H9 (cell line): ENCODE results near the gene F7. TPM values are rescaled to one million over a fixed set of nuclear protein-coding genes. Genes with fewer than 3 reads are reported as not detected.

Source experiments
- DNase-seq: peaks from one replicate; pipeline ENCODE4 v3.0.0-alpha.2; 2017
- H2AFZ ChIP-seq: one replicate; pipeline ENCODE4 v1.6.1; 2013; ENCODE audit warnings: mild to moderate bottlenecking, low read length, control low read depth, moderate library complexity
- H2AK5ac ChIP-seq: 2 replicates; pipeline ENCODE4 v1.6.1; 2013; ENCODE audit warnings: low read length, control low read depth, mixed read lengths; ENCODE audit not compliant: insufficient read length
- H2BK120ac ChIP-seq: one replicate; pipeline ENCODE4 v1.6.1; 2013; ENCODE audit warnings: low read depth, mild to moderate bottlenecking, low read length, control low read depth, inconsistent platforms; ENCODE audit not compliant: poor library complexity, severe bottlenecking
- H2BK12ac ChIP-seq: 2 replicates; pipeline ENCODE4 v1.6.1; 2013; ENCODE audit warnings: low read length, control low read depth, mixed read lengths, low read depth; ENCODE audit not compliant: insufficient read length
- H2BK15ac ChIP-seq: 2 replicates; pipeline ENCODE4 v1.6.1; 2013; ENCODE audit warnings: low read depth, low read length, control low read depth
- H2BK20ac ChIP-seq: one replicate; pipeline ENCODE4 v1.6.1; 2013; ENCODE audit warnings: low read depth, mild to moderate bottlenecking, low read length, control low read depth, inconsistent platforms; ENCODE audit not compliant: poor library complexity, severe bottlenecking
- H2BK5ac ChIP-seq: 2 replicates; pipeline ENCODE4 v1.6.1; 2013; ENCODE audit warnings: low read length, control low read depth, mixed read lengths; ENCODE audit not compliant: insufficient read length
- H3K14ac ChIP-seq: 2 replicates; pipeline ENCODE4 v1.6.1; 2013; ENCODE audit warnings: low read length, control low read depth; ENCODE audit not compliant: insufficient read depth
- H3K18ac ChIP-seq: 2 replicates; pipeline ENCODE4 v1.6.1; 2013; ENCODE audit warnings: low read depth, mild to moderate bottlenecking, mixed read lengths, low read length, control low read depth; ENCODE audit not compliant: insufficient read length
- H3K23ac ChIP-seq: 2 replicates; pipeline ENCODE4 v1.6.1; 2013; ENCODE audit warnings: low read length, control low read depth, mixed read lengths, low read depth; ENCODE audit not compliant: insufficient read length
- H3K23me2 ChIP-seq: 2 replicates; pipeline ENCODE4 v1.6.1; 2013; ENCODE audit warnings: low read depth, mild to moderate bottlenecking, mixed read lengths, low read length, control low read depth; ENCODE audit not compliant: insufficient read length, poor library complexity, severe bottlenecking
- H3K27ac ChIP-seq: 2 replicates; pipeline ENCODE4 v1.5.1; 2013; ENCODE audit warnings: low read length, control low read depth, mixed read lengths, low read depth; ENCODE audit not compliant: insufficient read length
- H3K27me3 ChIP-seq: 2 replicates; pipeline ENCODE4 v1.6.1; 2013; ENCODE audit warnings: low read length, control low read depth, inconsistent platforms; ENCODE audit not compliant: insufficient read depth
- H3K4ac ChIP-seq: 2 replicates; pipeline ENCODE4 v1.6.1; 2013; ENCODE audit warnings: low read depth, mild to moderate bottlenecking, control low read depth, inconsistent platforms, low read length, moderate library complexity
- H3K4me1 ChIP-seq: 2 replicates; pipeline ENCODE4 v1.6.1; 2013; ENCODE audit warnings: low read length, control low read depth, inconsistent platforms; ENCODE audit not compliant: insufficient read depth
- H3K4me2 ChIP-seq: 2 replicates; pipeline ENCODE4 v1.6.1; 2013; ENCODE audit warnings: low read length, control low read depth, mixed read lengths; ENCODE audit not compliant: insufficient read length, insufficient read depth
- H3K56ac ChIP-seq: 2 replicates; pipeline ENCODE4 v1.6.1; 2013; ENCODE audit warnings: low read depth, mild to moderate bottlenecking, mixed read lengths, low read length, control low read depth; ENCODE audit not compliant: insufficient read length
- H3K79me1 ChIP-seq: 2 replicates; pipeline ENCODE4 v1.6.1; 2013; ENCODE audit warnings: low read depth, mild to moderate bottlenecking, moderate library complexity, low read length, control low read depth, inconsistent platforms; ENCODE audit not compliant: insufficient read depth, poor library complexity, severe bottlenecking
- H3K79me2 ChIP-seq: 2 replicates; pipeline ENCODE4 v1.6.1; 2013; ENCODE audit warnings: low read length, control low read depth, inconsistent platforms; ENCODE audit not compliant: insufficient read depth
- H3K9ac ChIP-seq: 2 replicates; pipeline ENCODE4 v1.6.1; 2013; ENCODE audit warnings: low read length, control low read depth, mixed read lengths; ENCODE audit not compliant: insufficient read length; ENCODE audit errors: extremely low read depth
- H3K9me3 ChIP-seq: one replicate; pipeline ENCODE4 v1.6.1; 2013; ENCODE audit warnings: low read depth, low read length, inconsistent platforms; ENCODE audit not compliant: control insufficient read depth
- H3T11ph ChIP-seq: one replicate; pipeline ENCODE4 v1.6.1; 2013; ENCODE audit warnings: mild to moderate bottlenecking, low read length, control low read depth, inconsistent platforms
- H4K20me1 ChIP-seq: one replicate; pipeline ENCODE4 v1.6.1; 2013; ENCODE audit not compliant: control insufficient read depth, insufficient read length, insufficient read depth
- H4K5ac ChIP-seq: 2 replicates; pipeline ENCODE4 v1.6.1; 2013; ENCODE audit warnings: low read depth, mild to moderate bottlenecking, mixed read lengths, low read length, control low read depth; ENCODE audit not compliant: insufficient read length
- H4K8ac ChIP-seq: replicated peaks from 2 replicates; pipeline ENCODE4 v1.6.1; 2013; ENCODE audit warnings: low read length, control low read depth, mixed read lengths, low read depth; ENCODE audit not compliant: insufficient read length
- H4K91ac ChIP-seq: 2 replicates; pipeline ENCODE4 v1.6.1; 2013; ENCODE audit warnings: low read depth, mild to moderate bottlenecking, moderate library complexity, mixed read lengths, low read length, control low read depth; ENCODE audit not compliant: insufficient read length
- H3K27ac Mint-ChIP-seq, 3 experiments: 2 replicates in 2 of 3; 3 replicates in 1 of 3; pipeline ENCODE4 v1.8.0; 2020 to 2021; ENCODE audit warnings: mixed read lengths in 3 of 3, mild to moderate bottlenecking in 1 of 3, moderate library complexity in 1 of 3
- H3K27me3 Mint-ChIP-seq: 2 replicates; pipeline ENCODE4 v1.8.0; 2021; ENCODE audit warnings: low read depth, mild to moderate bottlenecking, moderate library complexity, mixed read lengths
- H3K36me3 Mint-ChIP-seq, 3 experiments: 2 replicates in 2 of 3; 3 replicates in 1 of 3; pipeline ENCODE4 v1.8.0; 2020 to 2021; ENCODE audit warnings: low read depth in 3 of 3, mixed read lengths in 3 of 3; ENCODE audit not compliant: insufficient read depth in 1 of 3
- H3K4me1 Mint-ChIP-seq, 2 experiments: 2 replicates each; pipeline ENCODE4 v1.8.0; 2020; ENCODE audit warnings: mixed read lengths in 2 of 2
- H3K4me3 Mint-ChIP-seq, 2 experiments: 2 replicates in 1 of 2; 3 replicates in 1 of 2; pipeline ENCODE4 v1.8.0; 2020 to 2021; ENCODE audit warnings: mild to moderate bottlenecking in 2 of 2, mixed read lengths in 2 of 2, moderate library complexity in 1 of 2
- H3K9me3 Mint-ChIP-seq, 2 experiments: 2 replicates in 1 of 2; 3 replicates in 1 of 2; pipeline ENCODE4 v1.8.0; 2020; ENCODE audit warnings: mild to moderate bottlenecking in 2 of 2, mixed read lengths in 2 of 2, moderate library complexity in 1 of 2
- WGBS: extraction: QIAGEN DNeasy Blood & Tissue Kit; methylation state at CpG from one replicate; pipeline ENCODE4 v1.1.7; 2013; ENCODE audit warnings: missing lambda C conversion rate, low lambda C conversion rate, mixed read lengths; ENCODE audit not compliant: insufficient read length; ENCODE audit errors: extremely low coverage; 5-methylcytosine and 5-hydroxymethylcytosine counted together
- total RNA-seq: library from RNA; stranded (reverse); gene quantifications from 2 replicates; pipeline ENCODE4 v1.2.1, GENCODE V29; 2021
- TF ChIP-seq, protein P1 (sequence below): fragments of 200-600 bp; sonication (generic); conservative IDR thresholded peaks from 3 replicates; pipeline ENCODE4 v1.8.0; 2021; ENCODE audit warnings: antibody characterized with exemption, mild to moderate bottlenecking

The F7 gene
- total RNA-seq, 1 experiment from 2014 or later = 0.81 TPM

DNA sequence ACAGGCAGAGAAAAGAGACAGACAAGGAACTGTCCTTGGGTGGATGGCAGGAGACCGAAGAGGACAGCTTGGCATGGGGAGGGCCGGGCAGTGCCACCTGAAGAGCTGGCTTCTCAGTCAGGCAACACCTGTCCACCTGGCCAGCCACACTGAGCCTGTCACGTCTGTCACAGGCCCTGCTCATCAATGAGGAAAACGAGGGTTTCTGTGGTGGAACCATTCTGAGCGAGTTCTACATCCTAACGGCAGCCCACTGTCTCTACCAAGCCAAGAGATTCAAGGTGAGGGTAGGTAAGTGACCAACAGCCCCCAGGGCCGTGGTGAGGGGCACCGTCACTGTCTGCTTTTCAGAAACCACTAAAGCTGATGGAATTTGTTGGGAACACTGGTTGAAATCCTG is 41.6 kb downstream of the F7 start:
- Mint-ChIP-seq H3K4me1 (peaks cover 4 to 17% of the 10 kb centered on the region in 2 experiments; a peak in 3 of 4 replicates), H3K9me3 (no peaks in the 10 kb centered on the region; a peak in 1 of 5 replicates), H3K4me3 (no peak overlapping the region), H3K27me3 (peaks cover 18% of the 10 kb centered on the region), H3K36me3 (no peaks in the 10 kb centered on the region; a peak in 2 of 7 replicates), H3K27ac (no peak overlapping the region)
- H2AK5ac ChIP-seq = no peak overlapping the region
- H4K5ac ChIP-seq = no peak overlapping the region
- H3T11ph ChIP-seq = no peak overlapping the region
- H3K23ac ChIP-seq = no peak overlapping the region
- no peaks in the 10 kb centered on the region for H3K23me2 ChIP-seq
- no peak overlapping the region for H4K91ac ChIP-seq
- no peak overlapping the region for H2BK20ac ChIP-seq
- H2BK120ac ChIP-seq = no peak overlapping the region
- no peaks in the 10 kb centered on the region for H3K9me3 ChIP-seq
- no peak overlapping the region for H3K9ac ChIP-seq
- TF ChIP-seq, protein P1, sequence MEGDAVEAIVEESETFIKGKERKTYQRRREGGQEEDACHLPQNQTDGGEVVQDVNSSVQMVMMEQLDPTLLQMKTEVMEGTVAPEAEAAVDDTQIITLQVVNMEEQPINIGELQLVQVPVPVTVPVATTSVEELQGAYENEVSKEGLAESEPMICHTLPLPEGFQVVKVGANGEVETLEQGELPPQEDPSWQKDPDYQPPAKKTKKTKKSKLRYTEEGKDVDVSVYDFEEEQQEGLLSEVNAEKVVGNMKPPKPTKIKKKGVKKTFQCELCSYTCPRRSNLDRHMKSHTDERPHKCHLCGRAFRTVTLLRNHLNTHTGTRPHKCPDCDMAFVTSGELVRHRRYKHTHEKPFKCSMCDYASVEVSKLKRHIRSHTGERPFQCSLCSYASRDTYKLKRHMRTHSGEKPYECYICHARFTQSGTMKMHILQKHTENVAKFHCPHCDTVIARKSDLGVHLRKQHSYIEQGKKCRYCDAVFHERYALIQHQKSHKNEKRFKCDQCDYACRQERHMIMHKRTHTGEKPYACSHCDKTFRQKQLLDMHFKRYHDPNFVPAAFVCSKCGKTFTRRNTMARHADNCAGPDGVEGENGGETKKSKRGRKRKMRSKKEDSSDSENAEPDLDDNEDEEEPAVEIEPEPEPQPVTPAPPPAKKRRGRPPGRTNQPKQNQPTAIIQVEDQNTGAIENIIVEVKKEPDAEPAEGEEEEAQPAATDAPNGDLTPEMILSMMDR = no peak
- H3K56ac ChIP-seq = no peak overlapping the region
- no peaks in the 10 kb centered on the region for H3K79me2 ChIP-seq
- H3K18ac ChIP-seq = no peak overlapping the region
- no peak overlapping the region for H3K4me2 ChIP-seq
- H2BK15ac ChIP-seq = no peak overlapping the region
- no peaks in the 10 kb centered on the region for H3K4me1 ChIP-seq
- H3K79me1 ChIP-seq = no peaks in the 10 kb centered on the region
- no peaks in the 10 kb centered on the region; the same call in 1 of the 2 replicates for H3K27me3 ChIP-seq
- H3K14ac ChIP-seq = no peak overlapping the region
- no peaks in the 10 kb centered on the region for H4K20me1 ChIP-seq
- H2BK12ac ChIP-seq = no peak overlapping the region
- no peak overlapping the region for H3K27ac ChIP-seq
- H4K8ac ChIP-seq = no peak overlapping the region
- H2AFZ ChIP-seq = no peak overlapping the region
- no peak overlapping the region for H3K4ac ChIP-seq
- H2BK5ac ChIP-seq = no peak overlapping the region
- WGBS = no CpG with 5 or more reads among the region's 8 CpGs
- DNase-seq = peak; percentile 17
